DOHH2 (cell line): ENCODE measurements around the gene WNT5B.

Source experiments
- EZH2phosphoT487 ChIP-seq: fragments of 200-600 bp; sonication (generic); IDR thresholded peaks from 2 replicates; pipeline ENCODE4 v1.6.1; 2017; ENCODE audit warnings: borderline replicate concordance, mild to moderate bottlenecking, antibody characterized with exemption, low read length, moderate library complexity, mixed read lengths
- TF ChIP-seq, protein P1 (sequence below): fragments of 200-600 bp; sonication (generic); IDR thresholded peaks from one replicate; pipeline ENCODE4 v1.5.1; 2014; ENCODE audit warnings: antibody characterized with exemption, mild to moderate bottlenecking, low read depth, low read length; ENCODE audit not compliant: poor library complexity, severe bottlenecking

GRCh38 chr12:1638203-1638602, 9.2 kb downstream of the WNT5B start:
- TF ChIP-seq, protein P1, sequence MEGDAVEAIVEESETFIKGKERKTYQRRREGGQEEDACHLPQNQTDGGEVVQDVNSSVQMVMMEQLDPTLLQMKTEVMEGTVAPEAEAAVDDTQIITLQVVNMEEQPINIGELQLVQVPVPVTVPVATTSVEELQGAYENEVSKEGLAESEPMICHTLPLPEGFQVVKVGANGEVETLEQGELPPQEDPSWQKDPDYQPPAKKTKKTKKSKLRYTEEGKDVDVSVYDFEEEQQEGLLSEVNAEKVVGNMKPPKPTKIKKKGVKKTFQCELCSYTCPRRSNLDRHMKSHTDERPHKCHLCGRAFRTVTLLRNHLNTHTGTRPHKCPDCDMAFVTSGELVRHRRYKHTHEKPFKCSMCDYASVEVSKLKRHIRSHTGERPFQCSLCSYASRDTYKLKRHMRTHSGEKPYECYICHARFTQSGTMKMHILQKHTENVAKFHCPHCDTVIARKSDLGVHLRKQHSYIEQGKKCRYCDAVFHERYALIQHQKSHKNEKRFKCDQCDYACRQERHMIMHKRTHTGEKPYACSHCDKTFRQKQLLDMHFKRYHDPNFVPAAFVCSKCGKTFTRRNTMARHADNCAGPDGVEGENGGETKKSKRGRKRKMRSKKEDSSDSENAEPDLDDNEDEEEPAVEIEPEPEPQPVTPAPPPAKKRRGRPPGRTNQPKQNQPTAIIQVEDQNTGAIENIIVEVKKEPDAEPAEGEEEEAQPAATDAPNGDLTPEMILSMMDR, result no peak
- TF ChIP-seq EZH2phosphoT487, result no peak
